ENCODE data around the gene ACTRT2.

The ACTRT2 gene

DNA sequence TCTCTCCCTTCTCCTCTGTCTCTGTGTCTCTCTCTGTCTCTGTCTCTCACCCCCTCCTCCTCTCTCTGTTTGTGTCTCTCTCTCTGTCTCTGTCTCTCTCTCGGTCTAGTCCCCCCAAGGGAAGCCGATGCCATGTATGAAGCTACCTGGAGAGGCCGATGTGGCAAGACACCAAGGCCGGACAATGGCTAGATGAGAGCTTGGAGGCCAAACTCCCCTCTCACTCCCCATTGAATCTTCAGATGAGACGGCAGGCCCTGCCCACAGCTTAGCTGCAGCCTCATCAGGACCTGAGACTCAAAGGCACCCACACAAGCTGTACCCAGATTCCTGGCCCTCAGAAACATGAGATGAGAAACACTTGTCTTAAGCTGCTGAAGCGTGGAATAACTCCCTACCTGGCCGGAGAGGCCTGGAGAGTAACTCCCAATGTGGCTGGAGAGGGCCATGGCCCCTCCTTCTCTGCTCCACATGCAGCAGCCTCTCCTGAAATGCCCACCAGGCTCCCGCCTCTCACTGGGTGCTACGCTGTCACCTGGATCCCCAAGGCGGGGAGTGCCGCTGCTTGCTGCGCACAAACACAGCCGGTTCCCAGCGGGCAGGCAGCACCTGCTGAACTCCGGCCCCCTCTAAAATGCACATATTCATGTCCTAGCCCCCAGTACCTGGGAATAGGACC, 7.8 kb upstream of the ACTRT2 start:
- H3K36me3 ChIP-seq (ENCODE audit: low read length), result no peaks in the 10 kb centered on the region
- H3K9ac ChIP-seq (ENCODE audit: low read length), result no peak overlapping the region
- TF ChIP-seq EZH2phosphoT487 (conservative IDR thresholded peaks at IDR 0.05; ENCODE audit: low read length), result no peak
- TF ChIP-seq, protein P1, sequence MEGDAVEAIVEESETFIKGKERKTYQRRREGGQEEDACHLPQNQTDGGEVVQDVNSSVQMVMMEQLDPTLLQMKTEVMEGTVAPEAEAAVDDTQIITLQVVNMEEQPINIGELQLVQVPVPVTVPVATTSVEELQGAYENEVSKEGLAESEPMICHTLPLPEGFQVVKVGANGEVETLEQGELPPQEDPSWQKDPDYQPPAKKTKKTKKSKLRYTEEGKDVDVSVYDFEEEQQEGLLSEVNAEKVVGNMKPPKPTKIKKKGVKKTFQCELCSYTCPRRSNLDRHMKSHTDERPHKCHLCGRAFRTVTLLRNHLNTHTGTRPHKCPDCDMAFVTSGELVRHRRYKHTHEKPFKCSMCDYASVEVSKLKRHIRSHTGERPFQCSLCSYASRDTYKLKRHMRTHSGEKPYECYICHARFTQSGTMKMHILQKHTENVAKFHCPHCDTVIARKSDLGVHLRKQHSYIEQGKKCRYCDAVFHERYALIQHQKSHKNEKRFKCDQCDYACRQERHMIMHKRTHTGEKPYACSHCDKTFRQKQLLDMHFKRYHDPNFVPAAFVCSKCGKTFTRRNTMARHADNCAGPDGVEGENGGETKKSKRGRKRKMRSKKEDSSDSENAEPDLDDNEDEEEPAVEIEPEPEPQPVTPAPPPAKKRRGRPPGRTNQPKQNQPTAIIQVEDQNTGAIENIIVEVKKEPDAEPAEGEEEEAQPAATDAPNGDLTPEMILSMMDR (IDR thresholded peaks at IDR 0.05; ENCODE audit: insufficient read depth, low read length, poor library complexity, severe bottlenecking), result no peak
- H3K4me3 ChIP-seq (ENCODE audit: insufficient read depth, low read length, poor library complexity, severe bottlenecking), result no peak overlapping the region
- H3F3A ChIP-seq (ENCODE audit: insufficient read depth), result no peaks in the 10 kb centered on the region
- no peak overlapping the region for H3K4me2 ChIP-seq (ENCODE audit: low read depth, low read length, poor library complexity, severe bottlenecking)
- no peaks in the 10 kb centered on the region for H3K9me2 ChIP-seq (replicated peaks; ENCODE audit: insufficient read depth, low read length)
- H3K9me3 ChIP-seq (ENCODE audit: insufficient read depth, low read length), result no peaks in the 10 kb centered on the region
- H4K20me1 ChIP-seq (ENCODE audit: low read depth, low read length), result no peaks in the 10 kb centered on the region
- no peaks in the 10 kb centered on the region for H3K27me3 ChIP-seq (ENCODE audit: low read length)
- H3K27ac ChIP-seq (ENCODE audit: low read depth, low read length), result no peak overlapping the region
- no peak overlapping the region for H2AFZ ChIP-seq (ENCODE audit: low read depth, low read length, severe bottlenecking)
- H3K79me2 ChIP-seq (ENCODE audit: insufficient read depth, low read length), result no peaks in the 10 kb centered on the region

DNA sequence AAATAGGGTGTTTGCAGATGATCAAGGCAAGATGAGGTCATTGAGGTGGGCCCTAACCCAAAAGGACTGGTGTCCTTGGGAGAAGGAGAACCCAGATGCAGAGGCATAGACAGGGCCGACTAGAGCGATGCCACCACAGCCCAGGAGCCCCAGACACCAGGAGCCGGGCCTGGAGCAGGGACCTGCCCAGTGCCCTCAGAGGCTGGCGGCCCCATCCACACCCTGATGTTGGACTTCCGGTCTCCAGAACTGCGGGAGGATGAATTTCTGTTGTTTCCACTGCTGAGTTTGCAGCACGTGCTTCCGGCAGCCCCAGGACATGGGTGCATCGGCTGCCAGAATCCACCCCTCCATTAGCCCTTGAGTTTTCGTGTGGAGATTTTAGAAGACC, 7.2 kb upstream of the ACTRT2 start:
- Histone ChIP-seq H3K27ac (ENCODE audit: low read depth, low read length) (no peak overlapping the region), H3K9me3 (ENCODE audit: insufficient read depth, low read length) (no peaks in the 10 kb centered on the region), H3K9ac (ENCODE audit: low read length) (no peak overlapping the region), H3F3A (ENCODE audit: insufficient read depth) (no peaks in the 10 kb centered on the region), H3K9me2 (replicated peaks; ENCODE audit: insufficient read depth, low read length) (no peaks in the 10 kb centered on the region), H3K79me2 (ENCODE audit: insufficient read depth, low read length) (no peaks in the 10 kb centered on the region), H3K36me3 (ENCODE audit: low read length) (no peaks in the 10 kb centered on the region), H3K27me3 (ENCODE audit: low read length) (no peaks in the 10 kb centered on the region), H3K4me2 (ENCODE audit: low read depth, low read length, poor library complexity, severe bottlenecking) (no peak overlapping the region), H4K20me1 (ENCODE audit: low read depth, low read length) (no peaks in the 10 kb centered on the region), H3K4me3 (ENCODE audit: insufficient read depth, low read length, poor library complexity, severe bottlenecking) (no peak overlapping the region), H2AFZ (ENCODE audit: low read depth, low read length, severe bottlenecking) (no peak overlapping the region)
- TF ChIP-seq, protein P1 (IDR thresholded peaks at IDR 0.05; ENCODE audit: insufficient read depth, low read length, poor library complexity, severe bottlenecking), result no peak
- TF ChIP-seq EZH2phosphoT487 (conservative IDR thresholded peaks at IDR 0.05; ENCODE audit: low read length), result no peak

DNA sequence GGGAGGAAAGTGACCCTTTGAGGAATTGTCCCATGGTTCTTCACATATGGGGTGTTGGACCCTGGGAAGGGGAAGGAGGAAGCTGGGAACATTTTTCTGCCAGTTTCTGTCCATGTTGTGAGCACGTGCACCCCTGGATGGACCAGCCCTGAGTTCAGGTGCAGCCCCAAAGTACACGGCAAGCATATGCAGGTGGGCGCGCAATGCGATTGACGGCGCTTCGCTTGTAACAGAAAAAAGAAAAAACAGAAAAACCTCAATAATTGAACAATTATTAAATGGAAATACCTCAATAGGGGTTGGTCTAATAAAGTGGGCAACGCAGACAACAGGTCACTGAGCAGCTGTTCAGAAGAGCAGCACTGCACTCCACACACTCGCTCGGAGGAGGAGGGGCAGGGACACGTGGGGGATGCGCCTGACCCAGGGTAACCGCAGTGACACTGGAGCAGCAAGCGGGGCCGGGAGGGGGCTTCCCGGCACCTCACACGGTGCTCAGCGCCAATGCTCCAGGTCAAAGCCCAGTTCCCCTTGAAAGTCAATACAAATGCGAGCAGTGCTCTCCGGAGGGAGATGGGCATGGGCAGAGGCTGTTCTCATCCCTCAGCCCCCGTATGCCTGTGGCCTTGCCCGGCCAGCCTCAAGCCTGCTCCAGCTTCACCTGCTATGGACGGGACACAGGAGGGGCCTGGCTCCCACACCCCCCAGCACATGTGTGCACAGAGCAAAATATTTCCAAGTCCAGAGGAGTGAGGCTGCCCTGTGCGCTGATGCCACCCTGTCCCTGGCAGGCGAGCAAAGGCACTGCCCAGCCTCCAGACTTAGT, 6.6 kb upstream of the ACTRT2 start:
- Histone ChIP-seq H3K4me3 (ENCODE audit: insufficient read depth, low read length, poor library complexity, severe bottlenecking) (no peak overlapping the region), H4K20me1 (ENCODE audit: low read depth, low read length) (no peaks in the 10 kb centered on the region), H3F3A (ENCODE audit: insufficient read depth) (no peaks in the 10 kb centered on the region), H3K27ac (ENCODE audit: low read depth, low read length) (no peak overlapping the region), H3K27me3 (ENCODE audit: low read length) (no peaks in the 10 kb centered on the region), H3K9ac (ENCODE audit: low read length) (no peak overlapping the region), H3K4me2 (ENCODE audit: low read depth, low read length, poor library complexity, severe bottlenecking) (no peak overlapping the region), H3K79me2 (ENCODE audit: insufficient read depth, low read length) (no peaks in the 10 kb centered on the region), H2AFZ (ENCODE audit: low read depth, low read length, severe bottlenecking) (no peak overlapping the region), H3K36me3 (ENCODE audit: low read length) (no peaks in the 10 kb centered on the region), H3K9me2 (replicated peaks; ENCODE audit: insufficient read depth, low read length) (no peaks in the 10 kb centered on the region), H3K9me3 (ENCODE audit: insufficient read depth, low read length) (no peaks in the 10 kb centered on the region)
- TF ChIP-seq EZH2phosphoT487 (conservative IDR thresholded peaks at IDR 0.05; ENCODE audit: low read length), result no peak
- TF ChIP-seq, protein P1 (IDR thresholded peaks at IDR 0.05; ENCODE audit: insufficient read depth, low read length, poor library complexity, severe bottlenecking), result no peak
